NCI-H510A (cell line): ENCODE results near the gene LRP1B.

Experiments used
- DNase-seq: peaks from one replicate; lab custom pipeline; 2025; lab: John Stamatoyannopoulos, UW

The LRP1B gene

DNA sequence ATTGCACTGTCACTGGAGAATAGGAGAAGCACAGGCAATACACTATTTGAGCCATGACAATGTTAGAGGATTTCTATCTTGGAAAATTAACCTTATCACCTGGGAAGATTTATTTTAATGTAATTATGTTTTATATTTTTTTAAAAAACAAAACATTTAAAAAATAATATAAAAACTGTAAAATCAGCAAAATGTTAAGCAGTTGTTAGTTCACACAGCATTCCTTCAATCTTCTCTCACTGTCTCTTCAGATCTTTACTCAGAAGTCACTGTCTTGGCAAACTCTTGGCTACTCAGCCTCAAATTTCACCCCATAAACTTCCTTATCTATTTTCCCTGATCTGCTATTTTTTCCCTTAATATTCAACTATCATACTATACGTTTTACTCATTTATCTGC is 1322.6 kb downstream of the LRP1B start:
- no peak for DNase-seq

- no peak for DNase-seq
Measured at GRCh38 chr2:140804700-140805260, 1326.0 kb downstream of the LRP1B start.

DNA sequence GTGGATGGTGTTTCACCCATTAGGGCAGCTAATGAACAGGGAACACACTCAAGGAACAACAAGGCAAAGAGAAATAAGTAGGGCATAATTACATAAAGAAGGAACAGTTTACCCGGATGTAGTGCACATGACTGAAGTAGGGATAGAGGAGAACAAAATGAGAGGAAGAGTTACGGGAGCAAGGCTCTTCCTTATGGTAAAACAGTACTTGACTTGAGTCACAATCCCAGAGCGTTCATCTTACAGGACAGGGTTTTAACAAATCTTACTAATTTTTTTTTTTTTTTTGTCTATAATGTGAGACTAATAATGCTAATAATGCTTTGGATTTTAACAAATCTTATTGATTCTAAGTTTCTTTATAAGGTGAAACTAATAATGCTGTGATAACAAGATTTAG is 1329.5 kb downstream of the LRP1B start:
- DNase-seq, result no peak

- no peak for DNase-seq
Measured at GRCh38 chr2:140797718-140798117, 1333.1 kb downstream of the LRP1B start.

DNA sequence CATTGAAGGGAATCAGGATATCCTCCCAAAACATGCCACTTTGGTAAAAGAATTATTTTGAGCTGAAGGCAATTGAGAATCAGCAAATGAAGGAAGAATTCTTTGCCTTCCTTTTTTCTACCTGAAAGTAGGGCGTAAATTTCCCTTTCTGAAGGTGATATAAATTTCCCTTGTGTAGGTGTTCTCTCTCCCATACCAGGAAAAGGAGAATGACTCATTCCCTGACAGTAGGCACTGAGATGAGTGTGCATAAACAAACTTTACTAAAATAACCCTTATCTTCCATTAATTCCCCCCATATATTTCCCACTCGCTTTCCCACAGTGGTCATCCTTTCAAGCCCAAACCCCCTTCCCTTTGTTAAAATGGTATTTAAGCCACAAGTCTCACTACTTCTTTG is 1339.0 kb downstream of the LRP1B start:
- DNase-seq, result no peak

GRCh38 chr2:140786585-140786984 is 1344.2 kb downstream of the LRP1B start:
- DNase-seq, result peak; percentile 24

DNA sequence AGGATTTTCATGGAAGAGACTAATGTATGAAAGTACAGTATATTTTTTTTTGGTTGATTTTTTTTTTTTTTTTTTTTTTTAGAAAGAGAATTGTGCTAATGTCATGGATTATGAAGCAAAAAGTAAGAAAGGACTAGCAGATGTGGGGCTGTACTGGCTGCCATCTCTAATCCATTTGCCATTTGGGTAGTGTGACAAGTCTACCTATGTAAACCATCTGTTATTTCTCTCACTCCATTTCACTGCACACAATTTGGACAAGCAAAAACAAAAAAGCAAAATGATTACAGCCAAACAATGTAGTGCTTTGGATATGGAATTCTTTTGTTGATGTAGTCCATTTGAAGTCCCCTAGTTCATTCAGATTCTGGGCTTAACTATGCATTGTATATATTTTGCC is 1355.4 kb downstream of the LRP1B start:
- DNase-seq, result no peak

- no peak for DNase-seq
Measured at GRCh38 chr2:140770645-140771044, 1360.2 kb downstream of the LRP1B start.

GRCh38 chr2:140761807-140762206 is 1369.0 kb downstream of the LRP1B start:
- DNase-seq, result no peak

DNA sequence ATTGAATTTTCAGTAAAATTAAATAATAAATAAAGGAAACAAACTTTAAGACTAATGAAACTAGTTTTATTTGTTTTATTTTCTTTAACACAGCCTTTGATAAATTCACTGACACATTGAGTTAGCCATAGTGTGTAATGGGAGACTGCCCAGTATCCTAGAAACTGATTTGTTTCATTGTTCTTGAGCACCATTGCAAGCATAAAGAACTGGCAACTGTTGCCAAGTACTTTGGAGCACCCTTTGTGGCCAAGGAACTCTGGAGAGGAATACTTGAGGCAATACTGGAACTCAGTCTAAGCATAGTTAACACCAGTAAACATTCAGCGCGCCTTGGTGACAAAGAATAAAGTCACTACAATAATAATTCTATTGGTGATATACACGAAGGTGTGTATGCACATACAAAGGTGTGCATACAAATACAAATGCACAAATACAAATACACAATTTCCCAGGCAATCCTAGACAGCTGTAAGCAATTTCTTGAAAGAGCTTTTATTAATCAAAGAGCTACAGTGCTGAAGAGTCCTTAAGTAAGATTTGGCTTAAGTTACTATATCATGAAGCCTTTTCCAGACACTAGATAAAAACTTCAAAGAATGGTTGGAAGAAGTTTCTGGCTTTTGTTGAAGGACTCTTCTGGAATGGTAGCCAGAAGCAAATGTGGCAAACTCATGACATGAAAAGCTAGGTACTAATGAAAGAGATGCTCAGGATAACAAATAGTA is 1371.2 kb downstream of the LRP1B start:
- no peak for DNase-seq

- DNase-seq, result no peak
Measured at GRCh38 chr2:140747665-140748064, 1383.2 kb downstream of the LRP1B start.

GRCh38 chr2:140747090-140747489 is 1383.7 kb downstream of the LRP1B start:
- no peak for DNase-seq

DNA sequence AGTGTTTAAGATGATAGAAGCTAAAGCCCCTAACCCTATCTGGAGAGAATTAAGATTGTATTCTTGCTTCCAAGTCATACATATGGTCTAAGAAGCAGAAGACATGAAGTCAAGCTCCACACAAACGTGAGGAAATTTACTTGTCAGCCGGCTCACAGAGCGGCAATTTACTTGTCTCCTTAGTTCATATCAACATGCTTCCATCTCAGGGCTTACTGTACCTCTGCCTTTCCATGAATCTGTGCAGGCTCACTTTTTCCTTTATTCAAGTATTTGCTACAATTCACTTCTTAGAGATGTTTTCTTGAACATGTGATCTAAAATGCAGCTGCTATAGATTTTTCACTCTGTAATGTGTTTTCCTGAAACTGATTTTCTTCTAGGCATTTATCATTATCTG is 1386.4 kb downstream of the LRP1B start:
- DNase-seq, result no peak

- DNase-seq, result no peak
Measured at GRCh38 chr2:140737006-140737405, 1393.8 kb downstream of the LRP1B start.

GRCh38 chr2:140734992-140735391 is 1395.8 kb downstream of the LRP1B start:
- no peak for DNase-seq

- no peak for DNase-seq
Measured at GRCh38 chr2:140718999-140719398, 1411.8 kb downstream of the LRP1B start.

- DNase-seq, result no peak
Measured at GRCh38 chr2:140717481-140717880, 1413.3 kb downstream of the LRP1B start.

DNA sequence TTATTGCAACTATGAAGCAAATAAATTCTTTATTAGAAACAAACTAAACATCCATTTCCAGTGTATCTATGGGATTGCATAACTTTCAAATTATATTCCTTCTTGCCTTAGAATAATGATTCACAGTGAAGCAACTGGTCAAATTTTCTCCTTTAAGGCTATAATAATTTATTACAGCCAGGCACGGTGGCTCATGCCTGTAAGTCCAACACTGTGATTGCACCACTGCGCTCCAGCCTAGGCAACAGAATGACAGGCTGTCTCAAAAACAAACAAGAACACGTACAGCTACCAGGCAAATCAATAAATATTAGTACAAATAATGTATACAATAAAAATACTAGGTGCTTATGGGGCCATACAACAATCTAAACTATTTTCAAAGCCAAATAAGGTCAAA is 1416.2 kb downstream of the LRP1B start:
- no peak for DNase-seq

DNA sequence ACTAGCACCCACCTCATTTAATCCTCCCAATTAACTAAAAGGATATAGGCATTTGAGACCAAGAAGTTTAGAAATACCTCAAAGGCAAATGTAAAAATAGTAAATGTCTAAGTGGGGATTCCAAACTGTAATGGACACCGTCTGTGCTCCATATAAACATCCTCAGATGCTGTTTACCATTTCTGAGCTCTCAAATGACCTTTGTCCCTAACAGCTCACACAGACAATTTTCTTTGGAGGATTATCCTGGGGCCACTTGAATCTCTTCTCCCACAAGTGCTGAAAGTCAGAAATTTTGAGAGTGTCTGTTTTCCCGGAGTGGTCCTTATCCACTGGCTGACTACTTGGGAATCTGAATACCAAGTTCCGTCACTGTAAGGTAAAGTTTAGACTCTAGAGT is 1418.9 kb downstream of the LRP1B start:
- DNase-seq, result no peak

DNA sequence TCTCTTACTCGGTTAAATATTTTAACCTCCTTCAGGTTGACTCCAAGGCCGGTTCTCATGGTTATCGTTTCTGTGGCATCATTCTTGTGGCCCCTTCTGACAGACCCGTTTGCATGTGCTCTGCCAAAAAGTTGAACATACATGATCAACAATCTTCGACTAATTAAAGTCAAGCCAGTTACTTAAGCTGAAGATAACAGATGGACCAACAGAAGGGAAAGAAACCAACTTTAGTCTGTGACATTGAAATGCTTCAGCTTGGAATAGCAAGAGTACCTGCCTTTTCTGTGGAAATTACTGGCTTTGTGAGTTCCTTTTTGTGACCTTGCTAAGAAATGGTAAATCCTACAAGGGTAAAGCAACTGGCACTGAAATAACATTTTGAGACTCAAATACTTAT is 1429.1 kb downstream of the LRP1B start:
- no peak for DNase-seq

GRCh38 chr2:140698636-140699035 is 1432.2 kb downstream of the LRP1B start:
- DNase-seq, result no peak

DNA sequence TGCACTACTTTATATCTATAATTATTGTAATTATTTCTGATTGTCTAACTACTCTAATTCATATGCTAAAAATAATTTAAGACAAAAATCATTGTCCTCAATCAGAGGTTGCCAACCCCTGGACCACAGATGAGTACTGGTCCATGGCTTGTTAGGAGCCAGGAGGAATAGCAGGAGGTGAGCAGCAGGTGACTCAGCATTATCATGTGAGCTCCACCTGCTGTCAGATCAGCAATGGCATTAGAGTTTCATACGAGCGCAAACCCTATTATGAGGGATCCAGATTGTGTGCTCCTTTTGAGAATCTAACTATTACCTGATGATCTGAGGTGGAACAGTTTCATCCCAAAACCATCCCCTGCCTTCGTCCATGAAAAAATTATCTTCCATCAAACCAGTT is 1434.4 kb downstream of the LRP1B start:
- peak; percentile 7 for DNase-seq

GRCh38 chr2:140695155-140695554 is 1435.7 kb downstream of the LRP1B start:
- DNase-seq, result no peak

- no peak for DNase-seq
Measured at GRCh38 chr2:140687825-140688224, 1443.0 kb downstream of the LRP1B start.
